Breast epithelium (tissue), 4 donors: ENCODE results near the gene RHOC. TPM values are rescaled to one million over a fixed set of nuclear protein-coding genes. Genes with fewer than 3 reads are reported as not detected.

Source experiments
- DNase-seq, 2 donors: peaks; one replicate each; pipeline ENCODE4 v3.0.0-alpha.2; 2019; ENCODE audit warnings: low spot score in 2 of 2
- H3K27ac ChIP-seq, 2 donors: fragments of 200-600 bp; sonication (generic) in 1 of 2; one replicate each; pipeline ENCODE4 v1.5.1; 2016 to 2019; ENCODE audit warnings: mild to moderate bottlenecking in 1 of 2
- H3K27me3 ChIP-seq, 2 donors: fragments of 200-600 bp; sonication (generic) in 1 of 2; one replicate each; pipeline versions ENCODE4 v1.5.1 to v1.6.0; 2017 to 2019; ENCODE audit warnings: control low read depth in 1 of 2, mild to moderate bottlenecking in 1 of 2
- H3K36me3 ChIP-seq: fragments of 200-600 bp; one replicate; pipeline ENCODE4 v1.5.1; 2019
- H3K4me1 ChIP-seq, 2 donors: fragments of 200-600 bp; sonication (generic); one replicate each; pipeline ENCODE4 v1.5.1; 2016 to 2019; ENCODE audit warnings: control low read depth in 1 of 2
- H3K4me3 ChIP-seq, 3 donors: fragments of 200-600 bp; sonication (generic); 1 replicate in 2 of 3; 2 replicates in 1 of 3; pipeline ENCODE4 v1.5.1; 2016 to 2019; ENCODE audit warnings: mild to moderate bottlenecking in 3 of 3, moderate library complexity in 2 of 3
- H3K9me3 ChIP-seq, 2 donors: fragments of 200-600 bp; sonication (generic) in 1 of 2; one replicate each; pipeline ENCODE4 v1.5.1; 2016 to 2019; ENCODE audit warnings: control low read depth in 1 of 2
- POLR2A ChIP-seq: fragments of 450-650 bp; IDR thresholded peaks from one replicate; pipeline ENCODE4 v1.6.1; 2016; ENCODE audit warnings: antibody characterized with exemption, mild to moderate bottlenecking, moderate library complexity
- POLR2AphosphoS5 ChIP-seq, 3 donors: sonication (generic); formaldehyde crosslinking; IDR thresholded peaks; one replicate each; pipeline ENCODE4 v1.6.1; 2017; ENCODE audit warnings: antibody characterized with exemption in 3 of 3
- intact Hi-C: fragments of 100-400 bp; cut with DNase I; formaldehyde crosslinking; loops from one replicate; pipeline ENCODE4 v1.15.1; 2023; ENCODE audit warnings: low total_unique reads
- total RNA-seq, 3 donors: library from RNA; depleted of rRNA; stranded (reverse); fragments of >200 nt; gene quantifications; one replicate each; pipeline ENCODE4 v1.1.0, GENCODE V29; 2016
- TF ChIP-seq, protein P1 (sequence below), 3 donors: fragments of 450-650 bp; IDR thresholded peaks; one replicate each; pipeline ENCODE4 v1.5.1; 2016 to 2017; ENCODE audit warnings: antibody characterized with exemption in 3 of 3, mild to moderate bottlenecking in 3 of 3, moderate library complexity in 3 of 3

RHOC gene
- total RNA-seq, 3 donors from 2014 or later, result 150 to 302 (median 235) TPM

DNA sequence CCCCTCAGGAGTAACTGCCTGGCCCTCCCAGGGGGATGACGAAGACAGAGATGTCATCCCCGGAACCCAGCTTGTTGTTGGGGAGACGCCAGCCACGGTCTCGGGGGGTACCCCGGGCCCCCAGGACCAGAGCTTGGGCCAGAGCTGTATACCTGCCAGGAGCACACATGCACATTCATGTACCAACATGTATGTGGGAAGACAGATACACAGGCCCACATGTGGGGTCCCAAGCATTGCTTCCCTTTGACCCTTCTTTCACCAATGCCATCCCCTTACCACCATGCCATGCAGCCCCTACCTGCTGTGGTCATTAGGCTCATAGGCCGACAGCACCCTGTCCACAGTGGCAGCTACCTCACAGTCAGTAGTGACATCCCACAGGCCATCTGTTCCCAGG lies 3.2 kb upstream of the RHOC start:
- intact Hi-C loops, result no loop called here
- H3K36me3 ChIP-seq, result no peaks in the 10 kb centered on the region
- peaks cover 0 to 4% of the 10 kb centered on the region in 2 donors for H3K4me1 ChIP-seq
- no peaks in the 10 kb centered on the region for H3K27me3 ChIP-seq
- H3K9me3 ChIP-seq, result no peaks in the 10 kb centered on the region
- TF ChIP-seq, protein P1, sequence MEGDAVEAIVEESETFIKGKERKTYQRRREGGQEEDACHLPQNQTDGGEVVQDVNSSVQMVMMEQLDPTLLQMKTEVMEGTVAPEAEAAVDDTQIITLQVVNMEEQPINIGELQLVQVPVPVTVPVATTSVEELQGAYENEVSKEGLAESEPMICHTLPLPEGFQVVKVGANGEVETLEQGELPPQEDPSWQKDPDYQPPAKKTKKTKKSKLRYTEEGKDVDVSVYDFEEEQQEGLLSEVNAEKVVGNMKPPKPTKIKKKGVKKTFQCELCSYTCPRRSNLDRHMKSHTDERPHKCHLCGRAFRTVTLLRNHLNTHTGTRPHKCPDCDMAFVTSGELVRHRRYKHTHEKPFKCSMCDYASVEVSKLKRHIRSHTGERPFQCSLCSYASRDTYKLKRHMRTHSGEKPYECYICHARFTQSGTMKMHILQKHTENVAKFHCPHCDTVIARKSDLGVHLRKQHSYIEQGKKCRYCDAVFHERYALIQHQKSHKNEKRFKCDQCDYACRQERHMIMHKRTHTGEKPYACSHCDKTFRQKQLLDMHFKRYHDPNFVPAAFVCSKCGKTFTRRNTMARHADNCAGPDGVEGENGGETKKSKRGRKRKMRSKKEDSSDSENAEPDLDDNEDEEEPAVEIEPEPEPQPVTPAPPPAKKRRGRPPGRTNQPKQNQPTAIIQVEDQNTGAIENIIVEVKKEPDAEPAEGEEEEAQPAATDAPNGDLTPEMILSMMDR (IDR thresholded peaks at IDR 0.05), result no peak
- TF ChIP-seq POLR2A (no peak), POLR2AphosphoS5 (IDR thresholded peaks at IDR 0.05) (no peak)
- no peak overlapping the region for H3K27ac ChIP-seq
- no peak for DNase-seq
- no peak overlapping the region for H3K4me3 ChIP-seq

DNA sequence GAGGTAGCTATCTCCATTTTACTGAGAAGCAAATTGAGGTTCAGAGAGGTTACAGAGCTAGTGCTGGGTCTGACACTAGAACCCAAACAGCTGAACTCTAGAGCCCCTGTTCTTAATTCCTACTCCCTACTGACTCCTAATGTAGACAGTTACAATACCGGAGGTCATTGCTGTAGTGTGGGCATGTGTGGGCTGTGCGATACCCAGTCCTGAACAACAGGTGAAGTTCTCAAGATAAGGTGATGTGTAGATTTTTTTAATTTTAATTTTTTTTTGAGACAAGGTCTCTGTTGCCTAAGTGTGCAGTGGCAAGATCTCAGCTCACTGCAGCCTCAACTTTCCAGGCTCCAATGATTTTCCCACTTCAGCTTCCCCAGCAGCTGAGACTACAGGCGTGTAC lies 1.6 kb upstream of the RHOC start:
- intact Hi-C loops, result no loop called here
- Histone ChIP-seq H3K4me3 (no peak overlapping the region), H3K27me3 (no peaks in the 10 kb centered on the region), H3K4me1 (peaks cover 9 to 10% of the 10 kb centered on the region in 2 donors), H3K9me3 (no peaks in the 10 kb centered on the region), H3K27ac (no peak overlapping the region), H3K36me3 (no peaks in the 10 kb centered on the region)
- TF ChIP-seq, protein P1 (IDR thresholded peaks at IDR 0.05), result no peak
- DNase-seq, result no peak

DNA sequence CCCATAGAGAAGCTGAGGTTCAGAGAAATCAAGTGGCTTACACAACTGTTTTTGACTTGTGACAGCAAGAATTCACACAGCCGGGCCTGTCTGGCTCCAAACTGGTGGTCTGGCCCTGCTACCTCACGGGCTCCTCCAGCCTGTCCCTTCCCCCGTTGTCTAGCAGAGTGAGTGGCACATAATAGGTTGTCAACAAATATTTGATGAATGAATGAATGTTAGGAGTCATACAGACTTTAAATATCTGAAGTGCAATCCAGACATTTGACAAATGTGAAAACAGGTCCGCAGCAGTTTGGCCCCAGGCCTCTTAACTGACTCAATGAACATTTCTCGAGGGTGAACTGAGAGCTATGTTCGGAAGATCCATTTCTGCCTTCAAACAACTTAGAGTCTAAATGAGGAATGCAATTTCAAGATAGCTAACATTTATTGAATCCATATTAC lies 1.1 kb upstream of the RHOC start:
- Histone ChIP-seq H3K4me3 (no peak overlapping the region), H3K36me3 (no peaks in the 10 kb centered on the region)
- TF ChIP-seq POLR2A, result no peak
- TF ChIP-seq, protein P1 (IDR thresholded peaks at IDR 0.05), result no peak
- TF ChIP-seq POLR2AphosphoS5 (IDR thresholded peaks at IDR 0.05), result no peak

DNA sequence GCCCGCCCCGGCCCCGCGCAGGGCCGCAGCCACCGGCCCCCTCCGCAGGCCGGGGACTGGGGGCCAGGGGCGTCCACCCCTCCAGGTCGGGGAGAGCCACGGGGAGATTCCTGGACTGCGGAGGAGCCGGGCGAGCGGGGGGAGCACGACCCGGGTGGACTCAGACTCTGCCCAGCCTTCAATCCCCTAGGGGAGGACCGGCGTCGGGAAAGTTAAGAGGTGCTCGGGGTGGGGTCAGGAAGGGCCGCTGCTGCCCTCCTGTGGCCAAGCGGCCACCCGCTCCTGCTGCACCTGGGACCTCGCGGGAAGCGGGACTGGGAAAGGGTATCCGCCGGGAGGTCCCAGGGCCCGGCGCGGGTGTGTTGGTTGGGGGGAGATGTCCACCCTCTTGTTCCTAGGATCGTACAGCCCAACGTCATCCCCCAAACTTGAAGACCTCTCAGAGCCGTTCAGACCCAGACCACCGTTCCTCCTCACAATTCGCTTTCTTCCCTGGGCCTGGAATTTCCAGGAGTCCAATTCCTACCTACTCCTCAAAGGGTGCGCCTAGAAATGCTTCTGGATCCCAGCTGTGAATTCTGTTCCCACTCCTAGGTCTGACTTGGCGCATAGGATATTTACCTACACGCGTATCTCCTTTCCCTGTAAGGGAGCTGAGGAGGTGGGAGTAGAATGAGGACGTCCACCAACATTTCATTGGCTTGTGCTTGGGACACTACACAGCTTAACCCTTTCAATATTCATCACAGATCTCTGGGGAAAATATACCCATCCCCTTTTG lies 484 bp upstream of the RHOC start:
- Histone ChIP-seq H3K4me3 (peak overlapping the region; percentile 62 to 100 (median 83)), H3K36me3 (no peaks in the 10 kb centered on the region), H3K27ac (peak overlapping the region; percentile 86 to 99), H3K27me3 (no peaks in the 10 kb centered on the region), H3K4me1 (peaks cover 9 to 17% of the 10 kb centered on the region in 2 donors), H3K9me3 (no peaks in the 10 kb centered on the region)
- intact Hi-C loops, result no loop called here
- peak; percentile 85 to 86 for DNase-seq
- TF ChIP-seq, protein P1 (IDR thresholded peaks at IDR 0.05), result peak; percentile 80 to 93 (median 91)
- peak in 2 of 3 donors; percentile 10 to 19 for TF ChIP-seq POLR2AphosphoS5 (IDR thresholded peaks at IDR 0.05)
- TF ChIP-seq POLR2A, result no peak

More for the DNA sequence above, 1.1 kb upstream of the RHOC start:
- H3K9me3 ChIP-seq, result no peaks in the 10 kb centered on the region
- H3K27me3 ChIP-seq, result no peaks in the 10 kb centered on the region
- intact Hi-C loops, result no loop called here
- peak overlapping the region; percentile 86 to 99 for H3K27ac ChIP-seq
- no peak for DNase-seq
- H3K4me1 ChIP-seq, result peaks cover 9 to 14% of the 10 kb centered on the region in 2 donors

DNA sequence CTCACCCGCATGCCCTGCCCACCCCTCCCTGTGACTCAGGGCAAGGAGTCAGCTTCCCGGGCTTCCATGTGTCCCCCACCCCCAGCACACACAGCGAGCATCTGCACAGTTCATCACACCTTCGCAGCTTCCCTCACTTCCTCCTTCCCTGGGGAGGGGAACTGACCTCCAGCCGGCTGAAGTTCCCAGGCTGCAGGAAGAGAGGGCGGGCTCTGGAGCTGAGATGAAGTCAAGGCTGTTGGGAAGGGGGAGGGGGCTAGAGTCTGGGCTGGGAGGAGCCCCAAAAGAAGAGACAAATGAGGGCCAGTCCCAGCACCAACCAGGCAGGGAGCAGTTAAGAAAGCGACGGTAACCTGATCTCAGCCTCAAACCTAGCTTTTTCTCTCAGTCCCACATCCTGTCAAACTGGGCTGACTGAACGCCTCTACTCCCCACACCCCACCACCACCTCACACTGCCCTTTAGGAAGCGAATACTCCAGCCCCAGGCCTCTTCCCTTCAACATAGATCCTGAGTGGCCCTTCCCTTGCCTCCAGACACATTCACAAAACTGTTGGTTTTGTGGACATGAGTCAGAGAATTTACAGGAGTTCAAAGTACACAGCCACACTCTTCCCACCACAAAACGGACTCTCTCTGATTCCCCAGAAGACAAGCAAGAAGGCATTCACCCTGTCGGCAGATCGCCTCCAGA lies 1.8 kb downstream of the RHOC start:
- H3K4me1 ChIP-seq, result peaks cover 19 to 26% of the 10 kb centered on the region in 2 donors
- intact Hi-C loops, result no loop called here

More for the DNA sequence above, 1.8 kb downstream of the RHOC start:
- TF ChIP-seq, protein P1 (IDR thresholded peaks at IDR 0.05), result no peak
- TF ChIP-seq POLR2AphosphoS5 (IDR thresholded peaks at IDR 0.05), result peak; percentile 44 to 71 (median 46)
- peak; percentile 84 to 93 for DNase-seq
- no peaks in the 10 kb centered on the region for H3K27me3 ChIP-seq
- H3K4me3 ChIP-seq, result peak overlapping the region; percentile 62 to 100 (median 83)
- peak overlapping the region; percentile 86 to 99 for H3K27ac ChIP-seq
- no peaks in the 10 kb centered on the region for H3K9me3 ChIP-seq
- no peaks in the 10 kb centered on the region for H3K36me3 ChIP-seq
